Measurements from ENCODE around the gene SLC44A1. TPM values are rescaled to one million over a fixed set of nuclear protein-coding genes. Genes with fewer than 3 reads are reported as not detected.

SLC44A1 gene
- total and polyA plus RNA-seq, 2 donors from 2014 or later: 17.4 to 42.3 TPM

DNA sequence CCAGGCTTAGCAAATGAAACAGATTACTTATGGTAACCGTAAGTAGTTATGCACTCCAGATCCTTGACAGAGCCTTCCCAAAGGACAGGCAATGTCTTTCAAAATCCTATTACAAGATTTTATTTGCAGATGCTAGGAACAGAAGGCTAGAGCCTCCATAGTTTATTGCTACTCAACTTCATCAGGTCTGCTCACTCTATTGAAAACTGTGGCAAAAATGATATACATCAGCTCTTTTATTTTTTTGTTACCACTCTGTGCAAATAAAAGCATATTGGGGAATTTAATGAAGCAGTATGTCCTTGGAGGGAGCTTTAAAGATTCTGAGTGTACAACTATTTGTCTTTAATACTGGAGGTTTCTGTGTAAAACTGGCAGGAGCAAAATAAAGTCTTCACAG lies 46.5 kb downstream of the SLC44A1 start:
- intact Hi-C loops (cut with DNase I): no loop called here
- Histone ChIP-seq H3K9me3 (ENCODE audit: control insufficient read depth in 2 of 3, insufficient read depth in 1 of 3, low read length in 3 of 3) (no peaks in the 10 kb centered on the region), H3K36me3 (ENCODE audit: control insufficient read depth in 2 of 3, insufficient read depth in 3 of 3, low read length in 3 of 3) (no peaks in the 10 kb centered on the region), H3K4me3 (ENCODE audit: low read length in 3 of 3) (no peak overlapping the region), H3K4me1 (ENCODE audit: control insufficient read depth in 2 of 3, insufficient read depth in 2 of 3, low read depth in 1 of 3, low read length in 3 of 3) (no peaks in the 10 kb centered on the region), H3K9ac (ENCODE audit: low read length in 3 of 3) (no peak overlapping the region), H3K27me3 (ENCODE audit: control insufficient read depth, insufficient read depth, low read length) (no peaks in the 10 kb centered on the region), H3K27ac (ENCODE audit: low read depth in 2 of 2, low read length in 2 of 2) (no peak overlapping the region)
- TF ChIP-seq, protein P1, sequence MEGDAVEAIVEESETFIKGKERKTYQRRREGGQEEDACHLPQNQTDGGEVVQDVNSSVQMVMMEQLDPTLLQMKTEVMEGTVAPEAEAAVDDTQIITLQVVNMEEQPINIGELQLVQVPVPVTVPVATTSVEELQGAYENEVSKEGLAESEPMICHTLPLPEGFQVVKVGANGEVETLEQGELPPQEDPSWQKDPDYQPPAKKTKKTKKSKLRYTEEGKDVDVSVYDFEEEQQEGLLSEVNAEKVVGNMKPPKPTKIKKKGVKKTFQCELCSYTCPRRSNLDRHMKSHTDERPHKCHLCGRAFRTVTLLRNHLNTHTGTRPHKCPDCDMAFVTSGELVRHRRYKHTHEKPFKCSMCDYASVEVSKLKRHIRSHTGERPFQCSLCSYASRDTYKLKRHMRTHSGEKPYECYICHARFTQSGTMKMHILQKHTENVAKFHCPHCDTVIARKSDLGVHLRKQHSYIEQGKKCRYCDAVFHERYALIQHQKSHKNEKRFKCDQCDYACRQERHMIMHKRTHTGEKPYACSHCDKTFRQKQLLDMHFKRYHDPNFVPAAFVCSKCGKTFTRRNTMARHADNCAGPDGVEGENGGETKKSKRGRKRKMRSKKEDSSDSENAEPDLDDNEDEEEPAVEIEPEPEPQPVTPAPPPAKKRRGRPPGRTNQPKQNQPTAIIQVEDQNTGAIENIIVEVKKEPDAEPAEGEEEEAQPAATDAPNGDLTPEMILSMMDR (IDR thresholded peaks at IDR 0.05; ENCODE audit: borderline replicate concordance, extremely low read depth, insufficient read depth): no peak
- DNase-seq: no peak
- no peak for FAIRE-seq

DNA sequence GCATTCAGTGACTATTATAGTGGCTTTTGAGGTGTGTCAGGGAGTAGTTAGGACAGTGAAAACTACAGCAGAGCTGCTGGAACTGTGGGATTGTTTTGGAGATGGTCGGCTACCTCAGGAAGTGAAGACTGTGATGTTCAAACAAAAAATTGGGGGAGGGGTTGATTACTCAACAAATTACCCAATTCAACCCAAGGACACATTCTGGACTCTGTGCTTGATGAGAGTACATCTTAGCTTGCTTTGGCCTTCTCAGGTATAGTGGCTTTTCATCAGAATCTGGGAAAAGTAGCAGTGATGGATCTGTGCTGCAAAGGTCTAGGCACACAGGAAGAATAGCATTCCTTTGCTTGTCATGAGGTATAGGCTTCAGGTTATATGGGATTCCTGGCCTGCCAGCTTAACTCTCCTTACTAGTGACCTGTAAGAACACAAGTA lies 47.0 kb downstream of the SLC44A1 start:
- no peaks in the 10 kb centered on the region for H3K27me3 ChIP-seq (ENCODE audit: control insufficient read depth, insufficient read depth, low read length)
- TF ChIP-seq, protein P1 (IDR thresholded peaks at IDR 0.05; ENCODE audit: borderline replicate concordance, extremely low read depth, insufficient read depth): no peak
- intact Hi-C loops (cut with DNase I): no loop called here
- FAIRE-seq: no peak
- no peaks in the 10 kb centered on the region for H3K36me3 ChIP-seq (ENCODE audit: control insufficient read depth in 2 of 3, insufficient read depth in 3 of 3, low read length in 3 of 3)
- no peak overlapping the region for H3K4me3 ChIP-seq (ENCODE audit: low read length in 3 of 3)
- no peak for DNase-seq
- H3K9me3 ChIP-seq (ENCODE audit: control insufficient read depth in 2 of 3, insufficient read depth in 1 of 3, low read length in 3 of 3): no peaks in the 10 kb centered on the region
- no peak overlapping the region for H3K27ac ChIP-seq (ENCODE audit: low read depth in 2 of 2, low read length in 2 of 2)
- H3K4me1 ChIP-seq (ENCODE audit: control insufficient read depth in 2 of 3, insufficient read depth in 2 of 3, low read depth in 1 of 3, low read length in 3 of 3): no peaks in the 10 kb centered on the region
- H3K9ac ChIP-seq (ENCODE audit: low read length in 3 of 3): no peak overlapping the region

DNA sequence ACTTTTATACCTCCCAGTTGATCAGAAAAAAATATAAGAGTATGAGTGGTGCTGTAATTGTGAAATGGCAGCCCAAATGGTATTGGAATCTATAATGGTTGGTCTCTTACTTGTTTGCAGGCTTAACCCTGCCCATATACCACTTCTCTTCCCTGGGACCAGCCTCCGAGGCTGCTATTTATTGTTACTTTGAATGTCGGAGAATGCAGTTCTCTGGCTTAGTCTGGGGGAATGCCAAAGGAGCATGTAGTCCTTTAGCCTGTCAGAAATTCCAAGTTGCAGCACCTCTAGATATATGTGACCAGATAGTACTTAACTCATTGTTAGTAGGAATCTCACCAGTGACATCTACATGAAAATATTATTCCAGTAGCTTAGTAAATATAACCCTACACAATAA lies 47.5 kb downstream of the SLC44A1 start:
- DNase-seq (no peak), FAIRE-seq (no peak)
- no peaks in the 10 kb centered on the region for H3K27me3 ChIP-seq (ENCODE audit: control insufficient read depth, insufficient read depth, low read length)
- no peaks in the 10 kb centered on the region for H3K9me3 ChIP-seq (ENCODE audit: control insufficient read depth in 2 of 3, insufficient read depth in 1 of 3, low read length in 3 of 3)
- intact Hi-C loops (cut with DNase I): no loop called here
- H3K27ac ChIP-seq (ENCODE audit: low read depth in 2 of 2, low read length in 2 of 2): no peak overlapping the region
- H3K36me3 ChIP-seq (ENCODE audit: control insufficient read depth in 2 of 3, insufficient read depth in 3 of 3, low read length in 3 of 3): no peaks in the 10 kb centered on the region
- H3K9ac ChIP-seq (ENCODE audit: low read length in 3 of 3): no peak overlapping the region
- peaks cover 0 to 2% (median 0%) of the 10 kb centered on the region in 3 donors for H3K4me1 ChIP-seq (ENCODE audit: control insufficient read depth in 2 of 3, insufficient read depth in 2 of 3, low read depth in 1 of 3, low read length in 3 of 3)
- no peak overlapping the region for H3K4me3 ChIP-seq (ENCODE audit: low read length in 3 of 3)
- TF ChIP-seq, protein P1 (IDR thresholded peaks at IDR 0.05; ENCODE audit: borderline replicate concordance, extremely low read depth, insufficient read depth): no peak

DNA sequence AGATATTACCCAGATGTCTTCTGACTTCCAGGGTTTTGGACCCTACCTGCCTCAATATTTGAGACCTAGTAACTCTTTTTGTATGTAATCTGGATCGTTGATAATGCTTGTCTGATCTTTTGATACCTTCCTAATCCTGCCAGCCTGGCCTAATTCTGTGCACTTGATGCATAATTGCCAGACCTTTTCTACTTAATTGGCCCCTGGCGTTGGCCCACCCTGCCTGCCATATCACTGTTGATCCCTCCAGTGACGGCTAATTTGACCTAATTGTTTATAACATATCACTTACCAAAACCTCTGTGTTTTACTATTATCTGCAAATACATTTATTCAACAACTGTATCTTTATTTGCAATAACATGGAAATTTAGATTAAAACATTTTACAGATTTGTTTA lies 49.0 kb downstream of the SLC44A1 start:
- no peaks in the 10 kb centered on the region for H3K36me3 ChIP-seq (ENCODE audit: control insufficient read depth in 2 of 3, insufficient read depth in 3 of 3, low read length in 3 of 3)
- H3K27me3 ChIP-seq (ENCODE audit: control insufficient read depth, insufficient read depth, low read length): no peaks in the 10 kb centered on the region
- intact Hi-C loops (cut with DNase I): no loop called here
- peaks cover 0 to 4% (median 0%) of the 10 kb centered on the region in 3 donors for H3K4me1 ChIP-seq (ENCODE audit: control insufficient read depth in 2 of 3, insufficient read depth in 2 of 3, low read depth in 1 of 3, low read length in 3 of 3)
- FAIRE-seq (no peak), DNase-seq (no peak)
- no peak overlapping the region for H3K27ac ChIP-seq (ENCODE audit: low read depth in 2 of 2, low read length in 2 of 2)
- no peaks in the 10 kb centered on the region for H3K9me3 ChIP-seq (ENCODE audit: control insufficient read depth in 2 of 3, insufficient read depth in 1 of 3, low read length in 3 of 3)
- no peak overlapping the region for H3K4me3 ChIP-seq (ENCODE audit: low read length in 3 of 3)
- TF ChIP-seq, protein P1 (IDR thresholded peaks at IDR 0.05; ENCODE audit: borderline replicate concordance, extremely low read depth, insufficient read depth): no peak
- H3K9ac ChIP-seq (ENCODE audit: low read length in 3 of 3): no peak overlapping the region
